GM11168 (cell line): Measurements from ENCODE around the gene FAM168A.
"Not testable (repeated sequence)": the region's sequence is repeated elsewhere in the genome, so short reads cannot be mapped to it uniquely, and the experiment has no call there.

Source experiments
- in situ Hi-C: fragments of 300-500 bp; cut with MboI; formaldehyde crosslinking; loops from one replicate; pipeline ENCODE4 v1.12.0; 2022; ENCODE audit warnings: low sequenced_read_pairs; ENCODE audit not compliant: unreplicated experiment

Gene FAM168A

GRCh38 chr11:73597336-73597955 lies 466 bp downstream of the FAM168A start:
- in situ Hi-C loops, result no loop called here

GRCh38 chr11:73596547-73596946 lies 1.4 kb downstream of the FAM168A start:
- in situ Hi-C loops, result no loop called here

GRCh38 chr11:73592640-73593039 lies 5.3 kb downstream of the FAM168A start:
- in situ Hi-C loops, result no loop called here

GRCh38 chr11:73591743-73592142 lies 6.2 kb downstream of the FAM168A start:
- in situ Hi-C loops, result no loop called here

GRCh38 chr11:73590991-73591390 lies 6.9 kb downstream of the FAM168A start:
- in situ Hi-C loops, result no loop called here

GRCh38 chr11:73586791-73587190 lies 11.1 kb downstream of the FAM168A start:
- in situ Hi-C loops, result no loop called here

GRCh38 chr11:73585834-73586575 lies 11.9 kb downstream of the FAM168A start:
- in situ Hi-C loops, result no loop called here

GRCh38 chr11:73584831-73585230 lies 13.1 kb downstream of the FAM168A start:
- in situ Hi-C loops, result no loop called here

GRCh38 chr11:73582653-73583052 lies 15.3 kb downstream of the FAM168A start:
- in situ Hi-C loops, result no loop called here

- in situ Hi-C loops, result not testable (repeated sequence)
Observed at GRCh38 chr11:73580749-73581148, 17.2 kb downstream of the FAM168A start.

- in situ Hi-C loops, result no loop called here
Observed at GRCh38 chr11:73579641-73580434, 18.1 kb downstream of the FAM168A start.

- in situ Hi-C loops, result no loop called here
Observed at GRCh38 chr11:73578592-73579185, 19.2 kb downstream of the FAM168A start.

- in situ Hi-C loops, result no loop called here
Observed at GRCh38 chr11:73577496-73577917, 20.4 kb downstream of the FAM168A start.

- in situ Hi-C loops, result no loop called here
Observed at GRCh38 chr11:73576185-73576614, 21.7 kb downstream of the FAM168A start.

- in situ Hi-C loops, result not testable (repeated sequence)
Observed at GRCh38 chr11:73571982-73572381, 25.9 kb downstream of the FAM168A start.

GRCh38 chr11:73570415-73571114 lies 27.3 kb downstream of the FAM168A start:
- in situ Hi-C loops, result no loop called here

GRCh38 chr11:73566977-73567755 lies 30.7 kb downstream of the FAM168A start:
- in situ Hi-C loops, result no loop called here

- in situ Hi-C loops, result no loop called here
Observed at GRCh38 chr11:73566422-73566821, 31.5 kb downstream of the FAM168A start.

GRCh38 chr11:73565804-73566203 lies 32.1 kb downstream of the FAM168A start:
- in situ Hi-C loops, result no loop called here
